AG10803 (cell line): Measurements from ENCODE around the gene SPINK4.

Experiments used
- DNase-seq: peaks from one replicate; pipeline ENCODE4 v3.0.0; 2010; ENCODE audit warnings: low read depth
- H3K4me3 ChIP-seq: 2 replicates; pipeline ENCODE4 v1.5.1; 2011; ENCODE audit warnings: mild to moderate bottlenecking, low read length, control low read depth
- CTCF ChIP-seq: conservative IDR thresholded peaks from 2 replicates; pipeline ENCODE4 v1.5.1; 2011; ENCODE audit warnings: mild to moderate bottlenecking, low read length, control low read depth, inconsistent platforms

Gene SPINK4

GRCh38 chr9:33202018-33202417 is 37.9 kb upstream of the SPINK4 start:
- no peak overlapping the region for H3K4me3 ChIP-seq
- no peak for DNase-seq

GRCh38 chr9:33202552-33203201 is 37.3 kb upstream of the SPINK4 start:
- DNase-seq, result peak; percentile 91
- 0 out of 2 replicates have a peak, but pooled peaks have one; percentile 12 for TF ChIP-seq CTCF
- no peak overlapping the region for H3K4me3 ChIP-seq

More at GRCh38 chr9:33202018-33202417, 37.9 kb upstream of the SPINK4 start:
- no peak for TF ChIP-seq CTCF

GRCh38 chr9:33209394-33209793 is 30.6 kb upstream of the SPINK4 start:
- no peak for TF ChIP-seq CTCF
- DNase-seq, result no peak
- no peak overlapping the region for H3K4me3 ChIP-seq

GRCh38 chr9:33210006-33210715 is 29.8 kb upstream of the SPINK4 start:
- H3K4me3 ChIP-seq, result no peak overlapping the region
- DNase-seq, result no peak
- no peak for TF ChIP-seq CTCF

GRCh38 chr9:33211695-33212393 is 28.1 kb upstream of the SPINK4 start:
- no peak overlapping the region for H3K4me3 ChIP-seq
- DNase-seq, result no peak
- TF ChIP-seq CTCF, result no peak

GRCh38 chr9:33220681-33221567 is 19.0 kb upstream of the SPINK4 start:
- no peak overlapping the region for H3K4me3 ChIP-seq
- DNase-seq, result no peak
- TF ChIP-seq CTCF, result no peak
